D721Med (cell line): ENCODE data around the gene F2RL3.

Experiments
- DNase-seq: peaks from one replicate; pipeline ENCODE4 v3.0.0; 2011; ENCODE audit warnings: low spot score; ENCODE audit not compliant: insufficient read length
- FAIRE-seq: peaks from 2 replicates; lab custom pipeline; 2011; peaks lifted over from hg19 to GRCh38; lab: Jason Lieb, UNC
- TF ChIP-seq, protein P1 (sequence below): IDR thresholded peaks from 2 replicates; pipeline ENCODE4 v1.5.1; 2012; ENCODE audit warnings: mild to moderate bottlenecking, control low read depth; ENCODE audit not compliant: insufficient read depth; ENCODE audit errors: missing control alignments

The F2RL3 gene

GRCh38 chr19:16911046-16911445, 22.2 kb downstream of the F2RL3 start:
- TF ChIP-seq, protein P1, sequence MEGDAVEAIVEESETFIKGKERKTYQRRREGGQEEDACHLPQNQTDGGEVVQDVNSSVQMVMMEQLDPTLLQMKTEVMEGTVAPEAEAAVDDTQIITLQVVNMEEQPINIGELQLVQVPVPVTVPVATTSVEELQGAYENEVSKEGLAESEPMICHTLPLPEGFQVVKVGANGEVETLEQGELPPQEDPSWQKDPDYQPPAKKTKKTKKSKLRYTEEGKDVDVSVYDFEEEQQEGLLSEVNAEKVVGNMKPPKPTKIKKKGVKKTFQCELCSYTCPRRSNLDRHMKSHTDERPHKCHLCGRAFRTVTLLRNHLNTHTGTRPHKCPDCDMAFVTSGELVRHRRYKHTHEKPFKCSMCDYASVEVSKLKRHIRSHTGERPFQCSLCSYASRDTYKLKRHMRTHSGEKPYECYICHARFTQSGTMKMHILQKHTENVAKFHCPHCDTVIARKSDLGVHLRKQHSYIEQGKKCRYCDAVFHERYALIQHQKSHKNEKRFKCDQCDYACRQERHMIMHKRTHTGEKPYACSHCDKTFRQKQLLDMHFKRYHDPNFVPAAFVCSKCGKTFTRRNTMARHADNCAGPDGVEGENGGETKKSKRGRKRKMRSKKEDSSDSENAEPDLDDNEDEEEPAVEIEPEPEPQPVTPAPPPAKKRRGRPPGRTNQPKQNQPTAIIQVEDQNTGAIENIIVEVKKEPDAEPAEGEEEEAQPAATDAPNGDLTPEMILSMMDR = no peak
- no peak for FAIRE-seq

GRCh38 chr19:16912780-16913179, 24.0 kb downstream of the F2RL3 start:
- no peak for FAIRE-seq
- DNase-seq = no peak
- TF ChIP-seq, protein P1 = no peak

More at GRCh38 chr19:16911046-16911445, 22.2 kb downstream of the F2RL3 start:
- DNase-seq = no peak

GRCh38 chr19:16914421-16914820, 25.6 kb downstream of the F2RL3 start:
- DNase-seq = no peak
- no peak for FAIRE-seq
- TF ChIP-seq, protein P1 = no peak

GRCh38 chr19:16915135-16915534, 26.3 kb downstream of the F2RL3 start:
- FAIRE-seq = no peak
- no peak for DNase-seq
- TF ChIP-seq, protein P1 = no peak

DNA sequence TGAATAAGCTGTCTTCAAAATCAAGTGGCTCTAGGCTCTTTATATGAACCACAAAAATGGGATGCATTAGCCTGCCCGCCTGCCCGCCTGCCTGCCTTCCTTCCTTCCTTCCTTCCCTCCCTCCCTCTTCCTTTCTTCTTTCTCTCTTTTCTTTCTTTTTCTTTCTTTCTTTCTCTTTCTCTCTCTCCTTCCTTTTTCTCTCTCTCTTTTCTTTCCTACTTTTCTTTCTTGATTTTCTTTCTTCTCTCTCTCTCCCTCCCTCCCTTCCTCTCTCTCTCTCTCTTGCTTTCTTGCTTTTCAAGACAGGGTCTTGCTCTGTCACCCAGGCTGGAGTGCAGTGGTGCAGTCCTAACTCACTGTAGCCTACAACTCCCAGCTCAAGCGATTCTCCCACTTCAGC, 26.9 kb downstream of the F2RL3 start:
- no peak for FAIRE-seq
- no peak for DNase-seq
- TF ChIP-seq, protein P1 = no peak

DNA sequence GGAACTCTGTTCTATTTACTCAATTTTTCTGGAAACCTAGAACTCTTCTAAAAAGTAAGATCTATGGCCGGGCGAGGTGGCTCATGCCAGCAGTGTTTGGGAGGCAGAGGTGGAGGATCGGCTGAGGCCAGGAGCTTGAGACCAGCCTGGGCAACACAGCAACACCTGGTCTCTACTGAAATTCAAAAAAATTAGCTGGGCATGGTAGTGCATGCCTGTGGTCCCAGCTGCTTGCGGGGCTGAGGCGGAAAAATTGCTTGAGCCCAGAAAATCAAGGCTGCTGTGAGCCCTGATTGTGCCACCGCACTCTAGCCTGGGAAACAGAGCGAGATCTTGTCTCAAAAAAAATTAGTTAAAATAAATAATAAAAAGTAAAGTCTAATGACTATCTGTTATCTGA, 28.6 kb downstream of the F2RL3 start:
- no peak for FAIRE-seq
- no peak for DNase-seq
- TF ChIP-seq, protein P1 = no peak

GRCh38 chr19:16919496-16919895, 30.7 kb downstream of the F2RL3 start:
- TF ChIP-seq, protein P1 = no peak
- no peak for DNase-seq
- FAIRE-seq = no peak
